NCI-H345 treated with DMSO at 0.1 percent for 48 hours (cell line): ENCODE measurements around the gene PKP1.

Experiments used
- DNase-seq: peaks from one replicate; lab custom pipeline; 2025; ENCODE audit not compliant: unreplicated experiment; lab: John Stamatoyannopoulos, UW

The PKP1 gene

DNA sequence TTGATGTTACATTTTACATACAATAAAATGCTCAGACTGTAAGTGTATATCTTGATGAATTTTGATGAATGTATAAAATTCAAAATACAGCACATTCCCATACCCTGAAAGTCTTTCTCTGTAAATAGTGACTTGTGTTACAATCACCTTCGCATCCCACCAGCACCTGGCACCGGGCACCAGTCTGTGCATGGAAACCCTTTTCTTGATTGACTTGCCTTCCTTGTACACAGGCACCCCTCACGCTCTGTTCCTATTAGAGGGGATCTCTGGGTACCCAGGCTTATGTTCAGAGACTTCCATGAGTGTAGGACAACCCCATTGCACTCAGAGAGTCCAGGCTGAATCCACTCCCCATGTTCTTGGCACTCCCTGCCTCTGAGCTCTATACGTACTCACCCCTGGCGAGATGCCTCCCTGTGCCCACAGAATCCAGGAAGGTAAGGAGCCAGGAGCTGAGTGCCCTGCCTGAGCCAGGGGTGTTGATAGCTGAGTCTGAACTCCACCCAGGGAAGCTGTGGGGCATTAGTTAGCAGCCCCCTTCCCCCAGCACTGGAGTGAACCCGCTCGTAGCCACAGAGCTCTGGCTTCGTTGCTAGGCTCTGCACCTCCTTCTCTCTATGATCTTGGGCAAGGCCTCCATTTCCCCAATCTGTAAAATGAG lies 22.5 kb upstream of the PKP1 start:
- no peak for DNase-seq

DNA sequence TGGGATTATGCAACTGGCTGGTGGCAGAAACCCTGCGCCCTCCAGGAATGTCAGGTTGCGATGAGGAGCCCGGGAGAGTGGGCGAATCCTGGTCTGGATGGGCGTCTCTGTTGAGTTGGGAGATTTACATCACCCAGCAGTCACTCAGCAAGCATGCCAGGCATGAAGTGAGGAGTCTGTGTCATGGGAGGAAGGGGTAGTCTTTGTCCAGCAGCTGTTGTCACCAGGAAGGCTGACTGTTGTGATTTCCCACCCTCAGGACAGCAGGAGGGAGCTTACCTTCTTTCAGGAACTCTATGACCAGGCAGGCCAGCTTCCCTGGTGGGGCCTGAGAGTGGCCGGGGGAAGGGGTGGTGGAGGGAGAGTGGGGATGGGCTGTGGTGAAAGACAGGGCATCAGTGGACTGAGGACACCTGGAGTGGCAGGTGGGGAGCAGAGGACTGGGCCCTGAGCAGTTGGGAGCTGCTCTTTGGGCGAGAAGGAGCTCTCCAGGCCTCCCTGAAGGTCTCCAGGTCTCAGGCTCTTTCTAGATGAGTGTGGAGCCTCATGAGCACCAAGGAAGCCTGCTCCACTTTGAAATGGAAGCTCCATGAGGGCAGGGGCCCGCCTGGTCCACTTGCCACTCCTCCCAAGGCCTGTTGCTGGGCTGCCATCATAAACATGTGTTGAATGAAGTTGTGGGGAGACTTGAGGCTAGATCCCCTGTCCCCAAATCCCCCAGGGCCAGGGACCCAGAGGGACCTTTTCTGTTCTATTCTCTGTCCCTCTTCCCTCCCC lies 21.3 kb upstream of the PKP1 start:
- DNase-seq: no peak

DNA sequence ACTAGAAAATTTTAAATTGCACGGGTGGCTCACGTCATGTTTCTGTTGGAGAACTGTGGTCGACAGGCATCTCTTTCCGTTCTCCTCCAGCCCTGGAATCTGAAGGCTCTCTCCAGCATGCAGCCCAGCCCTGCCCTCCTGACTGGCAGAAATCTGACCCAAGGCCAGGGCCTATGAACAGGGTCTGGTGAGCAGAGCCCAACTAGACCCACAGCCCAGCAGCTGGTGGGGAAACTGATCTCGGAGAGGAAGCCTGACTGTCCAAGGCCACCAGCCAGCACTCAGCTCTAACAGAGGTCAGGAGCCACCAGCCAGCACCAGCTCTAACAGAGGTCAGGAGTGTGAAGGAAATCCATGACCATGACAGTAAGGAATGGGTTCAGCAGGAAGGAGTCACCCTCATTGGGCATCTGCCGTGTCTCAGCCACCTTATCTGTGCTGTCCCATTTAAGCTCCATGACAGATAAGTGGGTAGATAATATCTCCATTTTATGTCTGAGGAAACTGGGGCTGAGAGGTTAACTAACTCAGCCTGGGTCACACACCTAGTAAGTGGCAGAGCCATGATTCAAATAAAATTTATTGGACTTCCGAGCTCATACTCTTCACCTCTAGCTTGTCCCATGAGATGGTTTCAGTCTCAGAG lies 20.2 kb upstream of the PKP1 start:
- no peak for DNase-seq

DNA sequence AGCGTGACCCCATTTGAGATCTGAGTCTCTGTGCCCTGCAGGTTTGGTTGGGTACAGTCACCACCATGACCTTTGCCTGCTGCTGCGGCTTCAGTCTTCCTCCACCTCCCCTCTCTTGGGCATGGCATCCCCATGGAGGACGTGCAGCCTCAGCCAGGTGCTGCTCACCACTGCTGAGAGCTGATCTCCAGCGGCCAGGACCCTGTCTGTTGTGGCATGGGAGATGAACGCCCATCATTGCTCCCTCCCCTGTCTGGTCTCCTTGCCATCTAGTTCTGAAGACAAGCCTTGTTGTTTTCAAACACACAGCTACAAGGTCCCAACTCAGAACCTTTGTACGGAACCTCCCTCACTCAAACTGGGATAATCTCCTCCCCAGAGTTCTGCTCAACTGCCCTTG lies 19.2 kb upstream of the PKP1 start:
- DNase-seq: no peak

DNA sequence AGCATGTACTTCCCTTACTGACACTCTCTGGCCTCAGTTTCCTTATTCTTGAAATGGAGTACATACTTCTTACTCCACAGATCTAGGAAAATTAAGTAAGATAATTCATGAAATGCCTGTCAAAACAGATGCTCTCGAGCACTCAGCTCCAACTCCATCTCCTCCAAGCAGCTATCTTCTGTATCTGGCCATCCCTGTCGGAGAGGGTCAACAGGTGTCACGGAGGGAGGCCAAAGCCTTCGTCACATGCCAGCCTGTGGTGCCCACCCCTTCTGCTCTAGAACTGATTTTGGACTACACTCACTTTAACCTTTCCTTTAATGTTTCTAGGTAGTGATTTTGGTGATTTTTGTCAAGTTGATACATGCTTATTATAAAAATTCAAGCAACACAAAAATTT lies 18.8 kb upstream of the PKP1 start:
- DNase-seq: no peak

DNA sequence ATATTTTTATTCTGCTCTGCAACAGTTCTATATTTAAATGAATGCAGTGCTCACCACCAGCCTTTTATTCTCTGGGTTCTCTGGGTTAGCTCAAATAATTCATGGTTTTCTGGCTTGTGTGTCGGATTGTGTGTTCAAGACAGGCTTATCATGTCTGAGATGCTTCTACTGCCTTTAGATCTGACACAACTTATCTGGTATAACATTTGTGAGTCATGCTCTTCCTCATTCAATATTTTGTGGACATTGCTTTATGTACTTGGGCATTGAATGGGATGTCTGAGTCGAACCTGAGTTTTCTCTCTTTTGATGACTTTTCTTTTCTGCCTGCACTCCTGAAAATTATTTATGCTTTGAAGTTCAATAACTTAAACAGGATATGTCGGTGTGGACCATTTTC lies 17.6 kb upstream of the PKP1 start:
- DNase-seq: no peak

DNA sequence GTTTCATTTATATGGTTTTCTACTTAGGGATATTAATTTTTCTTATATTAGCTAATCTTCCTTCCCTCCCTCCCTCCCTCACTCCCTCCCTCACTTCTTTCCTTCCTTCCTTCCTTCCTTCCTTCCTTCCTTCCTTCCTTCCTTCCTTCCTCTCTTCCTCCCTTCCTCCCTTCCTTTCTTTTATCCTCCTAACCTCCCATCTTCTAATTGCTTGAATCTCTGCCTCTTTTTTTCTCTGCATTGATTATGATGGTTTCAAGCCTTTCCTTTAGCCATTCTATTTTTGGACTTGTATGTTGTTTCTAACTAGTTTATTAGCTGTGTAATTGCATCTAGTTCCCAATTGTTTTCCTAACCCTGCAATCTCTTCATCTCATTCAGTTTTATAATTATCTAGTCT lies 17.0 kb upstream of the PKP1 start:
- no peak for DNase-seq

DNA sequence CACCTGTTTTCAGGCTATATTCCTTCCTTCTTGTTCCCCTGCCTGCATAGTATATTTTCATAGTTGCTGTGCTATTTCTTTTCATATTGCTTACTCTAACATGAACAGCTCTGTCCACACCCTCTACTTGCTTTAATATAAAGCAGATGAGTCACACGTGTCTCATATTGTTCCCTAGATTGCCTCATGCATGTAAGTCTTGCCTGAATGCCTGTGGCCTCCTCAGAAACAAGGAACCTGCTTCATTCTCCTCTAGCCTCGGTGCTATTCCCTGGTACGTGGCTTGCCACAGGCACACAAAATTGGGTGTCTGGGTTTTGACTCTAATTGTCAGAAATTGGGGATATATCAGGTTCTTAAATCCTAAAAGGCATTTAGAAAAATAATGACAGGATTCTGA lies 16.5 kb upstream of the PKP1 start:
- no peak for DNase-seq

DNA sequence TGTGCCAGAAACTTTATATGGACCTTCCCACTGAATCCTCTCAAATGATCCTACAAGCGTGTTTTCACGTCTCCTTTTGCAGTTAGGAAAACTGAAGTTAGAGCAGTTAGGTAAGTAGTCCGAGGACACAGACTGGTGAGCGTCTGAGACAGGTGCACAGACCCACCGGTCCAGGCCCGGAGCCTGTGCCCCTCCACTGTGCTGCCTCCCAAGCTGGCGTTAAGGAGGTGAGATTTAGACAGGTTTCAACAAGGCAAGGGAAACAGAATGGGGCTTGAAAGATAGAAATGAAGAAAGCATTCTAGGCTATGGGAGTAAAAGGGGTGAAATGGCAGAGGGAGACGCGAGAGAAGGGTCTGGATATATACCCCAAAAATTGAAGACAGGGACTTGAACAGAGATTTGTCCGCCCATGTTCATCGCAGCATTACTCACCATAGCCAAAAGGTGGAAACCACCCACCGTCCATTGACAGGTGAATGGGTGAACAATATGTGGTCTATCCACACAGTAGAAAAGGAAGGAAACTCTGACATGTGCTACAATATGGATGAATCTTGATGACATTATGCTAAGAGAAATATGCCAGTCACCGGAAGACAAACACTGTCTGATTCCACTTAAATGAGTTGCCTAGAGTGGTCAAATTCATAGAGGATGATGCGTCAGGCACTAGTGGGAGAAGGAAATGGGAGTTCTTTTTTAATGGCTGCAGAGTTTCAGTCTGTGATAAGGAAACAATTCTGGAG lies 15.7 kb upstream of the PKP1 start:
- no peak for DNase-seq

DNA sequence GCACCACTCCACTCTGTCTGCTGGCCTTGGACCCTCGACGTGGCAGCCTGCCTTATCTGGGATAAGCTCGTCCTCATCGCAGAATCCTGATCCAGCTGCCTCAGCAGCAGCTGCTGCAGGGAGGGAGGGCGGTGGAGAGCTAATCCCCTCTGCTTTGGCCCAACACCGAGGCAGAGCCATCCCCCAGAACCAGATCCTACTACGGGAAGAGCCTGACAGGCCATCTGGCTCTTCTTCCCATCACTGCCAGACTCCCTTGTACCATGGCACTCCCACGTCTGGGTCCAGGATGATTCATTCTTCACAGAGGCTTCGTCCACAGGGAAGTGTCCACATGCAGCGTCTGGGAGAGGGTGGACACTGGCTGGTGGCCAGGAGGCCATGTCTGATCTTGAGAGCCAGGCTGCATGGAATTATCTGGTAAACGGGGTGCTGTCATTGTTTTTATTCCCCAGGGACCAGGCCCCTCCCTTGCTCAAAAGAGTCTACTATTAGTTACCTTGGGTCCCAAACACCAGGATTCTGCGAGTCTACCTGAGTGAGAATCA lies 14.6 kb upstream of the PKP1 start:
- no peak for DNase-seq

DNA sequence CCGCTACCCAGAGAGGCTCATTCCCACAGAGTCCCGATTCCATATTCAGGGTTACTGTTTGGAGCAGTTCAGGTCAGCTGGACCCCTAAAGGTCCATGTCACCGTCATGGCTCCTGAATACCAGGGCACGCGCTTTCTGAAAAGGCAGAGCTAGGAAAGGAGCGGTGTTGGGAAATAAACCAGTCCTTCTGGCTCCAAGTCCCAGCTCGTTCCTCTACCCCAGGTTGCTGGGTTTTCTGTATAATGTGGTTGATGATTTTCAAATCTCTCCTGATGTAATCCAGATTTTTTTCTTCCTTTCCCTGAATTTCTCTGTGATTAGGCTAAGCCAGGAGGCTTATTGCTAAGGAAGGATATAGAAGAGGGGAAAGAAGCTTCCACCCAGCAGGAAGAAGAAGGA lies 14.0 kb upstream of the PKP1 start:
- no peak for DNase-seq

DNA sequence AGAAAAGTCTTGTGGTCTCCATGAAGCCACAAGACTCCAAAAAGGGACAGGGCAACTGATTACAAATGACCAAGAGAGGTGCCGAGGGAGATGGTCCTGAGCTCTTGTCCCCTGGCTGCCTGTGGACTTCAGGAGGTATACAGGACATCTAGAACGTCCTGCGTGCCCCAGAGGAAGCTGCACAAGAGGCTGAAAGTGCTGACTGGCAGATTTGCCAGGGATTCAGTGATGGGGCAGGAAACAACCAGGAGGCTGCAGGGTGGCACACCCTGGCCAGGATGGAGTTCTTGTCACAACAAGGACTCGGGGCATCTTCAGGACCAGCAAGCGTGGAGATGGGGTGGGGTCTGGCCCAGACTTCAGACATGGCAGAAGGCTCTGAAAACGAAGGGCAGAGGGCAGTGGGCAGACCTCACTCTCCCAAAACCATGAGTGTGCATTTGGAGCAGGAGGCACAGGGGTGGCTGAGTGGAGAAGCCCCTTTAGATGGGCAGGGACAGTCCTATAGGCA lies 13.4 kb upstream of the PKP1 start:
- no peak for DNase-seq

DNA sequence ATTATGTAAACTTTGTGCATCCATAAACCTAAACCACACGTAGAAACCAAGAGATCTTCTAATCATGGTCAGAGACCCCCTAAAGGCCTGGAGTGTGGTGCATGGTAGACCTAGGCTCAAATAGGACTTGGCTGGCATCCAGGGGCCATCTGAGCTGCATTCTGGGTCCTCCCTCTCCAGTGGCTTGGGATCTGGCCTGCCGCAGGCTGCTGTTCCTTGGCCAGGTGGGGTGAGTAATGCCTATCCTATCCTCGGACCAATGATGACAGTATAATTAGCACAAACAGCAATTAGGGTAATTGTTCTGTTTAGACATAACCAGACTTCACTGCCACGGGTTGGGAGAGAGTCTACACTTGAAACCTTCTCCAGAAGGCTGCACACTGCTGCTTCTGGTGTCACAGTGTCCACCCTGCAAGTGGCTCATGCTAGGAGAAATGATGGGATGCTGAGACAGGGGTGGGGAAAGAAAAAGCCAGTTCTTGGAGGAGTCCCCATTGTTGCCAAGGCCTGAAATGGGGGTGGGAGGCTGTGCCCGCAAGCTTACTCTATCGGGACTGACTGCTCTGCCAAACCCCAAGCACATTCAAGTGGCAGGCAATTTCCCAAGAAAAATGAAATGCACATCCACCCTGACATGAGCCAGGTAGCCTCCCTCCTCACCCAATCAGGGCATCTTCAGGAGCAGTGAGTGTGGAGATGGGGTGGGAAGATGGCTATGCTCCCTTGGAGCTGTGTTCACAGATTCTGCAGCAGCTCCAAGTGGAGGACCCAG lies 12.5 kb upstream of the PKP1 start:
- no peak for DNase-seq

DNA sequence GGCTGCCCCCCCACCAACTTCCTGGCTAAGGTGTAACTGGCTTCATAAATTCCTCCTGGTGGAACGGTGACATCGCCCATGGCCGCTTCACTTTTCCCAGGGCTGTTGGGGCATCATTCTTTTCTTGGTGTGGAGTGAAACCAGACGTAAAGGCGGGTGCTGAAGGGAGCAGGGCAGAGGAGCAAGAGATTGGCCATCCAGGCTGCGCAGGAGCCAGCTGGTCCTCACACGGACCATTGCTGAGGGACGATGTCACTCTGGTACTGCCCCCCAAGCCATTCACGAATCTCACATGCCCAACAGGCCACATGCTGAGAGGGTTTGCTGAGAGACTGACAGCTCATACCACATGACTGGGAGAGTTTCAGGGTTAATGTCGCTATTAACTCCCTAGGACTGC lies 10.5 kb upstream of the PKP1 start:
- no peak for DNase-seq

DNA sequence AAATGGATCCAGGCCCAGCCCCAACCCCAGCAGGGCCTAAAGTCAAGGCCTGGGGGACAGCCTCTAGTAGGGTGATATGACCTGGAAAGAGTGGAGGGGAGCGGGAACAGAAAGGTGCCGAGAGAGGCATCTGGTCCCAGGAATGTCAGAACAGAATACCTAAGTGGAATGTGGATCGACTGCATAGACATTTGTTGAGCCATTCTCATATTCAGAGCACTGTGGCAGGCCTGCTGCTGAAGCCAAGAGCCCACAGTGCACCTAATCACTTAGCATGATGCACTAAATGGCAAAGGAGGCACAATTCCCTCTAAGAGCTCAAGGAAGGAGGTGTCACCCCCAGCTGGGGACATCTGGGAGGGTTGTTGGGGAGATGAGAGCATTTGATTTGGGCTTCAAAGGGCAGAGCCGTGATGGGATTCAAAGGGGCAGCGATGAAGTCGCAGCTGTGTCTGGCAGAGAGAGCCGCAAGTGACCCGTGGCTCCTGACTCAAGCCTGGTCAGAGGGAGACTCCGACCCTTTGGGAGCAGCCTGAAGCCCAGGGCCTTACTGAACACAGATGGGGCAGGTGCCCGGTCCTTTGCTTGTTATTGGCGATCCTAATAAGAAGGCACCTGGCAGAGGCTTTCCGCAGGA lies 8.6 kb upstream of the PKP1 start:
- DNase-seq: no peak

DNA sequence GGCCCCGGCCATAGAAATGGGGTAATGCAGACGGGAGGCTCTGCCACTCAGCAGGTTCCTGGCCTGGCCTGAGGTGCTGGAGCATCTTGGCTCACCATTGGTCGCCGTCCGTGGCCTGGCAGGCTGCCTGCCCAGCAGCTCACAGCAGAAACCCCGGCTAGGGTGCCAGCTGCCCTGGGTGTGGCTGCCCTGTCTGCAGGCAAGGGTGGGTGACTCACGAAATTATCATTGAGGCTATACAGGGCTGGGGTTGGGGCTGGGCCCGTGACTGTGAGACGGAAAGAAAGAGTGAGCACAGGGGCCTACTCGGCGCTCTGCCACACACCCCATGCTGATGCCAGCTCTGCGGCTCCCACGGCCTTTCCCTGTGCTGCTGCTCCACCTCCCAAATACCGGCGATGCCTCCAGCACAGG lies 8.0 kb upstream of the PKP1 start:
- no peak for DNase-seq

DNA sequence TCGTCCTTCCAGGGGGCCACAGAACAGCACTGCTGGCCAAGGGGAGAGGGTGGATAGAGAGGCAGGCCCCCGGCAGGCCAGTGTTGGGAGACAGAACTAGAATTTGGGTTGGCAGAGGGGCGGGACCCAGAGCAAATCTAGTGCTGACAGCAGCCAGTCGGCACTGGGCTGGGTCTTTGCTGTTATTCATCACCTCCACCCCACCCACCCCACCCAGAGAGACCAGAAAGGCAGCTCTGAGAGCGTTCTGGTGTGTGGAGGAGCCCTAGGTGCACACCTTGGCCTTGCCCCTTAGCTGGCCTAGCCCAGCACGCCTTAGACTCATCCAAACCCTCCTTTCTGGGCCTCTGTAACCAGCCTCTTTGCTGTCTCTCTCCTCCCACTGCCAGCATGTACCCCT lies 6.4 kb upstream of the PKP1 start:
- DNase-seq: no peak

DNA sequence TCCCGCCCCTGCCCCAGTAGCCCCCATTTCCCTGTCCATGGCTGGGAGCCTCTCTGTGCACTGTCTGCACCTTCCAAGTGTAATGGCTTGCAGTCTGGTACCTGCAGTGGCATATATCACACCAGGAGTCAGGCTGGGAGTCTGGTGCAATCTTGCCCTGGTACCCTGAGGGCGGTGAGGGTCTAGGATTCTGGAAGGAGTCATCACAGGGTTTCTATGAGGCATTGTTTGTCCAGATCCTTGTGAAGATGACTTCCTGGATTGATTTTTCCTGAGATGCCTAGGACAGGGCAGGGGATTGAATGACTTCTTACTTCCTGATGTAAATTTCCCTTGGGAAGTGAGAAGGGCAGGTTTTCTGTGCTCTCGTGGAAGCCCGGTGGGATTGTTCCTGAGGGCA lies 5.9 kb upstream of the PKP1 start:
- no peak for DNase-seq

DNA sequence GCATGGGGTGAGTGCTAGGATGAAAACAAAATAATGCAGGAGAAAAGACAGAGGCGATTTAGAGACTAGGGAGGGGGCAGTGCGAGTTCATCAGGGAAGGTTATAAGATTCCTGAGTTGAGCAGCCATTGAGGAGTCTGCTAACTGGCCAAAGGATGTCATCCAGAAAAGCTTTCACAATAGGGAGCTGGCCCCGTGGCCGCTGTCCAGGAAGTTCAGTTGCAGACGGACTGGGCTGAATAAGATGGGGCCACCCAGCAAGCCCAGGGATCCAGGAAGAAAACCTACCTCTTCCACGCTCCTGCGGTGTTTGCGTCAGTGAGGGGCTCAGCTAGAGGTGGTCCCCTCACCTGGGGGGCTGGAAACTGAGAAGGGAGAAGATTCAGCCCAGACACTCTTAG lies 4.0 kb upstream of the PKP1 start:
- DNase-seq: no peak

DNA sequence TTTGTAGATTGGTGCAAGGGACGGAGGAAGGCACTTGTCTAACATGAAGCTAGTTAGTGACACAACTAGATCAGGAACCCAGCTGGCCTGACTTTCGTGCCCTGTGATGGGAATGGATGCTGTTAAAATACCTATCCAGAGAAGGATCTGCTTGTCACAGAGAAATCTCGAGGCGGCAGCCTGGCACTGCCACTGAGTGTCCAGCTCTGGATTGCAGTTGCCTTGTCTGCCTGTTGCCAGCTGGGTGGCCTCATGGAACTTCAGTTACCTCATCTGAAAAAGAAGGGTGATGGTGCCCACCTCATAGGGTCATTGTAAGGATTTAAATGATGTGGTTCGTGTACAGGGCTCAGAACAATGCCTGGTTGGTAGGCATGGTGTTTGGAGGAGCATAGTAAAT lies 2.4 kb upstream of the PKP1 start:
- no peak for DNase-seq
